Sigmoid colon (tissue), 4 donors: ENCODE data around the gene ART4.

Source experiments
- EP300 ChIP-seq, 4 donors: sonication (generic); formaldehyde crosslinking; IDR thresholded peaks; one replicate each; pipeline ENCODE4 v1.6.1; 2017; ENCODE audit warnings: antibody characterized with exemption in 4 of 4
- TF ChIP-seq, protein P1 (sequence below), 4 experiments: fragments of 450-650 bp in 3 of 4; fragments of 200-600 bp in 1 of 4; IDR thresholded peaks; one replicate each; pipeline ENCODE4 v1.5.1; 2016 to 2019; ENCODE audit warnings: antibody characterized with exemption in 4 of 4, mild to moderate bottlenecking in 3 of 4, moderate library complexity in 2 of 4

DNA sequence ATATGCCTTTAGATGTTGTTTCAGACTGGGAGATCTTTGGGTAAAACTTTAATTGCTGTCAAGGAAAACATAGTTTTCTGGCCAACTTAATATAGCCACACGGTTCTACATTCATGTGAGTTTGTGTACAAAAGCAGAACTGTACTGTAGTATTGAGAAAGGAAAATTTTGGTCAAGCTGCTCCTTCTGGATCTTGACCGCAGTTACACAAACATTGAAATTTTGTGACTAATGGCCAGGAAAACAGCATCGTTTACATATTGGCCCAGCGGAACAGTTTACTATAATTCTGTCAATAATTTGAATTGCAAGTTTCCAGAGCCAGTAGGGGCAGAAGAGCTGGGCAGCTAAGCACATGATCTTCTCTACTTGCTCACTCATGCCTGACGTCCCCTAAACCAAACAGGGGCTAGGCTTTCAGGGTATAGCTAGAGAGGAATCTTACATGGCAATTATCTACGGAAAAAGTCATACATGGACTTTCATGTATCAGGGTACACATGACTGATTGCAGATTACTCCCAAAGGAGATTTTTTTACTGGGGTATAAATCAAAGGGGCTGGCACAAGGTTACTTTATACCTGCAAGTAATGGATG is 11.4 kb upstream of the ART4 start:
- TF ChIP-seq, protein P1, sequence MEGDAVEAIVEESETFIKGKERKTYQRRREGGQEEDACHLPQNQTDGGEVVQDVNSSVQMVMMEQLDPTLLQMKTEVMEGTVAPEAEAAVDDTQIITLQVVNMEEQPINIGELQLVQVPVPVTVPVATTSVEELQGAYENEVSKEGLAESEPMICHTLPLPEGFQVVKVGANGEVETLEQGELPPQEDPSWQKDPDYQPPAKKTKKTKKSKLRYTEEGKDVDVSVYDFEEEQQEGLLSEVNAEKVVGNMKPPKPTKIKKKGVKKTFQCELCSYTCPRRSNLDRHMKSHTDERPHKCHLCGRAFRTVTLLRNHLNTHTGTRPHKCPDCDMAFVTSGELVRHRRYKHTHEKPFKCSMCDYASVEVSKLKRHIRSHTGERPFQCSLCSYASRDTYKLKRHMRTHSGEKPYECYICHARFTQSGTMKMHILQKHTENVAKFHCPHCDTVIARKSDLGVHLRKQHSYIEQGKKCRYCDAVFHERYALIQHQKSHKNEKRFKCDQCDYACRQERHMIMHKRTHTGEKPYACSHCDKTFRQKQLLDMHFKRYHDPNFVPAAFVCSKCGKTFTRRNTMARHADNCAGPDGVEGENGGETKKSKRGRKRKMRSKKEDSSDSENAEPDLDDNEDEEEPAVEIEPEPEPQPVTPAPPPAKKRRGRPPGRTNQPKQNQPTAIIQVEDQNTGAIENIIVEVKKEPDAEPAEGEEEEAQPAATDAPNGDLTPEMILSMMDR (IDR thresholded peaks at IDR 0.05), result no peak
- no peak for TF ChIP-seq EP300 (IDR thresholded peaks at IDR 0.05)
